GM12872 (cell line): Measurements from ENCODE around the gene CEP112.

Source experiments
- CTCF ChIP-seq: IDR thresholded peaks from 3 replicates; pipeline ENCODE4 v1.5.1; 2011; ENCODE audit warnings: low read depth, mild to moderate bottlenecking, low read length, moderate library complexity; ENCODE audit not compliant: insufficient read depth

CEP112 gene

GRCh38 chr17:65727832-65728231 is 464.1 kb downstream of the CEP112 start:
- no peak for TF ChIP-seq CTCF

- no peak for TF ChIP-seq CTCF
Measured at GRCh38 chr17:65727246-65727645, 464.7 kb downstream of the CEP112 start.

- TF ChIP-seq CTCF, result no peak
Measured at GRCh38 chr17:65723431-65724151, 468.3 kb downstream of the CEP112 start.

- TF ChIP-seq CTCF, result no peak
Measured at GRCh38 chr17:65718601-65719000, 473.3 kb downstream of the CEP112 start.

- TF ChIP-seq CTCF, result no peak
Measured at GRCh38 chr17:65712383-65713267, 479.3 kb downstream of the CEP112 start.

GRCh38 chr17:65711671-65712276 is 480.2 kb downstream of the CEP112 start:
- TF ChIP-seq CTCF, result no peak

GRCh38 chr17:65707780-65708179 is 484.2 kb downstream of the CEP112 start:
- TF ChIP-seq CTCF, result no peak
